ENCODE results near the gene KISS1.

- TF ChIP-seq TCF12 (IDR thresholded peaks at IDR 0.05; ENCODE audit: low read depth) (no peak), CEBPB (IDR thresholded peaks at IDR 0.05) (no peak)
These were observed 48.6 kb downstream of the KISS1 start for GRCh38 chr1:204147406-204148383.
